ENCODE results near the gene ARMC12. TPM values are rescaled to one million over a fixed set of nuclear protein-coding genes. Genes with fewer than 3 reads are reported as not detected.

ARMC12 gene
- total and polyA plus RNA-seq, 2 donors (not counting 3 experiments of a cell fraction or from before 2014, with no cell fraction given): 0.91 to 1.9 TPM

DNA sequence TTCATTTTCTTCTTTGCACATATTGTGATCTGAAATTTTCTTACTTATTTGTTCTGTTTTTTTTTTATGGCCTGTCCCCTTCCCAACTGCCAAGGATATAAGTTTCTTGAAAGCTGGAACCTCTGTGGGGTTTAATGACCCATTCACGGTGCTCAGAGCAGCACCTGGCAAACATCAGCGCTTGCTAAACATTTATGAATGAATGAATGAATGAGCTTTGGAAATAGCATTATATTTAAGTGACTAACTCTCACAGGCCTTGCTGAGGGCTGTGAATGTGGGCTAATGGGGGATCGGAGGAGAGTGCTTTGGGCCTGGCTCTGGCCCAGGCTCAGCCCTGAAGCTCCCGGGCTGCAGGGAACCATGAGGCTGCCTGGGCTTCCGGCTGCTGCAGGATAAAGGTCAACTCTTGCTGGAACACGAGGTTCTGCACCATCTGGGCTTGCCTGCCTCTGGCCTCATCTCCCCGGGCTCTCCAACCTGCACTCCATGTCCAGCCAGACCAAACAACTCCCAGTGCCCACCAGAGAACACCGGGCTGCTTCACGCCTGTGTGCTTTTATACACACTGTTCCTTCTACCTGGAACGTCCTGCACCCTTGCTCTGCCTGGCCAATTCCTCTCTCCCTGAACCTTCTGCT, 14.6 kb upstream of the ARMC12 start:
- Histone ChIP-seq H3K9me3 (replicated peaks; ENCODE audit: control insufficient read depth, insufficient read depth, low read length) (no peaks in the 10 kb centered on the region), H3K9ac (replicated peaks; ENCODE audit: extremely low read depth, insufficient read depth, low read length) (no peak overlapping the region), H3K27ac (ENCODE audit: insufficient read depth, low read depth, low read length) (no peak overlapping the region), H3K36me3 (ENCODE audit: control insufficient read depth in 2 of 2, extremely low read depth in 1 of 2, insufficient read depth in 2 of 2, low read length in 2 of 2) (no peaks in the 10 kb centered on the region), H3K79me2 (ENCODE audit: control insufficient read depth, insufficient read depth, low read length) (no peaks in the 10 kb centered on the region), H3K4me1 (ENCODE audit: control insufficient read depth, extremely low read depth, insufficient read depth, low read length) (peaks cover 45% of the 10 kb centered on the region), H3K27me3 (ENCODE audit: control insufficient read depth in 2 of 2, insufficient read depth in 2 of 2, low read length in 2 of 2) (no peaks in the 10 kb centered on the region), H3K4me3 (replicated peaks in 1 of 3; ENCODE audit: insufficient read depth in 1 of 3, low read depth in 1 of 3, low read length in 3 of 3) (no peak overlapping the region), H3K9me1 (replicated peaks; ENCODE audit: control insufficient read depth, extremely low read depth, insufficient read depth, low read length) (no peaks in the 10 kb centered on the region), H4K20me1 (replicated peaks; ENCODE audit: control insufficient read depth, extremely low read depth, insufficient read depth, low read length) (no peaks in the 10 kb centered on the region), H3K4me2 (ENCODE audit: insufficient read depth, low read length) (no peak overlapping the region), H2AFZ (ENCODE audit: low read depth, low read length) (no peak overlapping the region)
- TF ChIP-seq POLR2AphosphoS5 (IDR thresholded peaks at IDR 0.05; ENCODE audit: insufficient read depth, low read depth, low read length) (no peak), EZH2 (IDR thresholded peaks at IDR 0.05; ENCODE audit: borderline replicate concordance, low read depth, low read length, severe bottlenecking) (no peak), JUN (IDR thresholded peaks at IDR 0.05; ENCODE audit: borderline replicate concordance, insufficient read depth, insufficient read length, low read depth) (no peak), GATA2 (IDR thresholded peaks at IDR 0.05; ENCODE audit: insufficient read depth, insufficient read length, low read depth, low read length) (no peak), MYC (IDR thresholded peaks at IDR 0.05; ENCODE audit: low read depth, low read length) (no peak), POLR2A (IDR thresholded peaks at IDR 0.05; ENCODE audit: low read depth, low read length) (no peak), FOS (IDR thresholded peaks at IDR 0.05; ENCODE audit: borderline replicate concordance, insufficient read depth, low read length) (no peak)
- TF ChIP-seq, protein P1, sequence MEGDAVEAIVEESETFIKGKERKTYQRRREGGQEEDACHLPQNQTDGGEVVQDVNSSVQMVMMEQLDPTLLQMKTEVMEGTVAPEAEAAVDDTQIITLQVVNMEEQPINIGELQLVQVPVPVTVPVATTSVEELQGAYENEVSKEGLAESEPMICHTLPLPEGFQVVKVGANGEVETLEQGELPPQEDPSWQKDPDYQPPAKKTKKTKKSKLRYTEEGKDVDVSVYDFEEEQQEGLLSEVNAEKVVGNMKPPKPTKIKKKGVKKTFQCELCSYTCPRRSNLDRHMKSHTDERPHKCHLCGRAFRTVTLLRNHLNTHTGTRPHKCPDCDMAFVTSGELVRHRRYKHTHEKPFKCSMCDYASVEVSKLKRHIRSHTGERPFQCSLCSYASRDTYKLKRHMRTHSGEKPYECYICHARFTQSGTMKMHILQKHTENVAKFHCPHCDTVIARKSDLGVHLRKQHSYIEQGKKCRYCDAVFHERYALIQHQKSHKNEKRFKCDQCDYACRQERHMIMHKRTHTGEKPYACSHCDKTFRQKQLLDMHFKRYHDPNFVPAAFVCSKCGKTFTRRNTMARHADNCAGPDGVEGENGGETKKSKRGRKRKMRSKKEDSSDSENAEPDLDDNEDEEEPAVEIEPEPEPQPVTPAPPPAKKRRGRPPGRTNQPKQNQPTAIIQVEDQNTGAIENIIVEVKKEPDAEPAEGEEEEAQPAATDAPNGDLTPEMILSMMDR (IDR thresholded peaks at IDR 0.05; ENCODE audit: extremely low read depth in 1 of 2, insufficient read depth in 1 of 2, low read depth in 1 of 2, low read length in 2 of 2): no peak
- TF ChIP-seq, protein P2, sequence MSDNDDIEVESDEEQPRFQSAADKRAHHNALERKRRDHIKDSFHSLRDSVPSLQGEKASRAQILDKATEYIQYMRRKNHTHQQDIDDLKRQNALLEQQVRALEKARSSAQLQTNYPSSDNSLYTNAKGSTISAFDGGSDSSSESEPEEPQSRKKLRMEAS (IDR thresholded peaks at IDR 0.05; ENCODE audit: insufficient read depth, insufficient read length): no peak
- ChIA-PET CTCF (no interaction called here), POLR2A (no interaction called here)
- intact Hi-C loops (cut with micrococcal nuclease): no loop called here
- dilution Hi-C loops (cut with MboI; ENCODE audit: extremely low pct_ligation_motif_present, low sequenced_read_pairs): no loop called here
- DNase-seq (ENCODE audit: low read depth, low spot score) (no peak), FAIRE-seq (no peak)
- no TSS peak for BruUV-seq (replicated peaks)

Data from endothelial cell of umbilical vein (primary cell).